SK-N-MC (cell line): ENCODE data around the gene DCUN1D5.

Source experiments
- EZH2 ChIP-seq: fragments of 200-600 bp; sonication (generic); IDR thresholded peaks from one replicate; pipeline ENCODE4 v1.6.1; 2017; ENCODE audit warnings: antibody characterized with exemption
- FOXP2 ChIP-seq: optimal IDR thresholded peaks from 2 replicates; pipeline ENCODE3; 2011; ENCODE audit warnings: mild to moderate bottlenecking, moderate library complexity; ENCODE audit not compliant: insufficient read depth; ENCODE audit errors: extremely low read length, control extremely low read depth
- POLR2AphosphoS5 ChIP-seq: IDR thresholded peaks from 2 replicates; pipeline ENCODE4 v1.6.1; 2012; ENCODE audit warnings: mild to moderate bottlenecking, low read depth, low read length, borderline replicate concordance

DNA sequence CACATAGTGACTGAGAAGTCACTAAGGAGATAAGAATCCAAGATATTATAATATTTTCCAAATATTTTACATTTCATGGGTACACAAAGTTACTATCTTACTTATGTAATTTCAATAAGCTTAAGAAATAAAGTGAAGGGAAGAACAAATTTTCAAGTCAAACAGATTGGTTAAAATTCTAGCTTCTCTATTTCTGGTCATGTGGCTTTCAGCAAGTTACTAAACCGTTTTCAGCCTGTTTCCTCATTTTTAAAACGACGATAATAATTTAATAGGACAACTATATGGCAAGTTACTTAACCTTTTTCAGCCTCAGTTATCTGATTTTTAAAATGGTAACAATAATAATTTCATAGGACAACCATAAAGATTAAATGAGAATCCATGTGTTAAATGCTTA, 15.6 kb downstream of the DCUN1D5 start:
- no peak for TF ChIP-seq FOXP2
- no peak for TF ChIP-seq EZH2
- TF ChIP-seq POLR2AphosphoS5: no peak
